Stimulated activated CD4-positive, alpha-beta T cell treated with anti-CD3 and anti-CD28 coated beads, Interleukin-1b, Interleukin-23, amount 100 ng/mL, for 4 hours (primary cell): ENCODE results near the gene MYMK.

Source experiments
- DNase-seq, 2 donors: peaks; one replicate each; pipeline ENCODE4 v3.0.0-alpha.2; 2020; ENCODE audit warnings: low read depth in 2 of 2

Gene MYMK

GRCh38 chr9:133558191-133559126 is 33.7 kb upstream of the MYMK start:
- peak; percentile 7 to 16 for DNase-seq

GRCh38 chr9:133557581-133557980 is 32.8 kb upstream of the MYMK start:
- DNase-seq, result no peak

DNA sequence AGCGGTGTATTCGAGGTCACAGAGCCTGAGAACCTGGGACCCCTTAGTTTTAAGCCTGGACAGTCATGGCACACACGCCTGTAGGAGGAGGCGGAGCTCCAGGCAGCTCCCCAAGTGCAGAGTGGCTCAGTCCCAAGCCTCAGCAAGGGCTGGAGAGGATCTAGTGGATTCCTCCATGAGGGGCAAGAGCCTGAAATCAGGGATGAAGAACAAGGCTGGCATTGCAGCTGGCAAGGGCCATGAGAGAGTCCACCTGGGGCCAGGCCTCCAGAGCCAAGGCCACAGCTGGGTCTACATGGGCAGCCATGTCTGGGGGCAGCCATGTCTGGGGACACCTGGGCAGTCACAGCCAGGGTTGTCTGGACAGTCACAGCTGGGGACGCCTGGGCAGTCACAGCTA is 31.6 kb upstream of the MYMK start:
- no peak for DNase-seq

- DNase-seq, result no peak
These were observed 30.0 kb upstream of the MYMK start for GRCh38 chr9:133554729-133555128.

GRCh38 chr9:133553973-133554713 is 29.4 kb upstream of the MYMK start:
- no peak for DNase-seq

GRCh38 chr9:133553123-133553522 is 28.4 kb upstream of the MYMK start:
- no peak for DNase-seq

DNA sequence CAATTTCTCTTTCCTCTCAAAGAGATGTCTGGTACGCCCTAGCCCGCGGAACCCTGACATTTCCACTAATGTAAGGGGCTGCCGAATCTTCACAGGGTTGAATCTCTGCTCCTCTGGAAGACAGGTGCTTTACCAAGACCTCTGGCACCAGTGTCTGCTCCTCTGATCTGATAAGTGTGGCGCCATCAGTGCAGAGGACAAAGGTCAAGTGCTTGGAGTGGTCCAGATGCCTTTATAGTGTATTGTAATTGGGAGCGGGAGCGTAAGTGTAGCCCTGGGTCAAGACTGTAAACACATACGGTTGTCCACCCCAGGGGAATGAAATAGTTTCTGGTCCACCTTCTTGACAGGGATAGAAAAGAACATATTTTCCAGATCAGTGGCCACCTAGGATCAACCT is 27.5 kb upstream of the MYMK start:
- no peak for DNase-seq

- no peak for DNase-seq
These were observed 26.7 kb upstream of the MYMK start for GRCh38 chr9:133551446-133551845.

DNA sequence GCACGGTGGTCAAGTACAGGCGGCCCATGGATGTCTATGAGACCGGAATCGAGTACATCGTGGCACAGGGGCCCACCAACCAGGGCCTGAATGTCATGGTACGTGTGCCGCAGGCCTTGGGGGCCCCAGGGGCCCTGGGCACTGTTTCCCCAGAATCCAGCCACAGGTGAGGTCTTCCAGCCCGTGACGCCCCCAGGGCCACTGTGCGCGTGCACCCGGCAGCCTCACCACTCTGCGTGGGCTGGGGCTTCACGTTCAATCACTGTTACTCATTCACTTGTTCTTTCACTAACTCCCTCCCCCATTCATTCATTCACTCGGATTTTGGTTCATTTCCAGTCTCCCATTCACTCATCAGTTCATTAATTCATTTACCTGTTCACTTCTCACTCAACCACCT is 22.4 kb upstream of the MYMK start:
- no peak for DNase-seq

DNA sequence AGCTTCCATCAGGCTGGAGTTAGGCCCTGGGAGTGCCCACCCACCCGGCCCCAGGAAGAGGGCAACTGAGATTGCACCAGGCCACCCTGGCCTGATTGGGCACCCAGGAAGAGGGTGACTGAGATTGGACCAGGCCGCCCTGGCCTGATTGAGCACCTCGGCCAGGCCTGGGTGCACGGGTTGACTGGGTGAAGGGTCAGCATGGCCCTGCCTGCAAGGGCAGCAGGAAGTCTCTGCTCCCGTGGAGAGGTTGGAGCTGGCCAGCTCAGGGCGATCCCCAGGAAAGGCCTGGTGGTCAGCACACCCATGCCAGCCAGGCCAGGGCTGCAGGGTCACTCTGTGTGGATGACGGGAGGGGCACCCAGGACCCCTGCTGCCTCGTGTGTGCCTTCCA is 21.5 kb upstream of the MYMK start:
- DNase-seq, result no peak

DNA sequence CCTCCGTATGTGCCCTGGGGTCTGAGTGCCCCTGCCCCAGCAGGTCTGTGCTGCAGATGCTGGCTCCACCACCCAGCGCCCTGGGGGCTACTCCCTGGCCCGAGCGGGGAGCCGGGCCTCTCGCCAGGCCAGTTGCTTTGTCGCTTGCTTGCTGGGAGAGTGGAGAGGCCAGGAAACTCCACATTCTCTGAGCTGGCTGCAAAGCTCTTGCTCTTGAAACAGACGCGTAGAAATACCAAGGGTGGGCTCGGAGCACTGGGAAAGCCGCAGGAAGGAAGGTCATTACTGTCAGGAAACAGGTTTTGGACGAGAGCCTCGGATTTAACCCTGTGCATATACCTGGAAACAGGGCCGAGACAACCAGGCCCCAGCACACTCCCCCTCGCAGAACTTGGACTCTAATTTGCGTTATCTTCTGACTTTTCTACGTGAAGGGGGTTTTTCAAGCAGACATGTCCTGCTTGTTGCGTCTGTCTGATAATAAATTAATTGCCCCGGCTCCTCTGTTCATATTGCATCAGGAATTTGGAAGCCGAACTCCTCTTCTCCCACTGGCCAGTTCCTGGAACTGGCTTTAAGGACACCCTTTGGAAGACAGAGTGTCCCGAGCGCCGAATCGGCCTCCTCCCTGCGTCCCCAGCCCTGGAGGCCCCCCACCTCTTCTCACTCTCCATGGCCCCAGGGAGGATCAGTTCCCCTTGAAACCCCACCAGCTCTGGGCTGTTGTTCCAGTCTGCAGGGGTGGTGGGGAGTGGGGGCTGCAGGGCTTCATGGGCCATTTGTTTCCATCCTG is 20.9 kb upstream of the MYMK start:
- no peak for DNase-seq

GRCh38 chr9:133543772-133544467 is 19.2 kb upstream of the MYMK start:
- DNase-seq, result no peak

DNA sequence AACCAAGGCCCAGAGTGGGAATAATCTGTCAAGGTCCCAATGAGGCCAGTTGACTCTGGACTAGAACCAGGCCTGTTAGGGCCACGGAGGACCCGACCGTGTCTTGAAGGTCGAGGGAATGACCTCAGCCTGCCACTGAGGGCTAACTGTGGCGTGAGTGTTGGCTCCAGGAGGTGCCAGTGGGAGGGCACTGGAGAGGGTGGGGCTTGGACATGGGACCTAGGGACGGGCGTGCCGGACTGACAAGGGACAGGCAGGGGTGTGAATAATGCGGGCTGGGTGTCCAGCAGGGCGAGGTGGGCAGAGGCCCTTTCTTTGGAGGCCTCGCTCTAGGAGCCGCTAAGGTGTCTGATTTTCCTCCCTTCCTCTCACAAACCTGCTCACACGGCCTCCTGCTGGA is 17.2 kb upstream of the MYMK start:
- DNase-seq, result no peak

- DNase-seq, result no peak
These were observed 15.9 kb upstream of the MYMK start for GRCh38 chr9:133540698-133541025.

DNA sequence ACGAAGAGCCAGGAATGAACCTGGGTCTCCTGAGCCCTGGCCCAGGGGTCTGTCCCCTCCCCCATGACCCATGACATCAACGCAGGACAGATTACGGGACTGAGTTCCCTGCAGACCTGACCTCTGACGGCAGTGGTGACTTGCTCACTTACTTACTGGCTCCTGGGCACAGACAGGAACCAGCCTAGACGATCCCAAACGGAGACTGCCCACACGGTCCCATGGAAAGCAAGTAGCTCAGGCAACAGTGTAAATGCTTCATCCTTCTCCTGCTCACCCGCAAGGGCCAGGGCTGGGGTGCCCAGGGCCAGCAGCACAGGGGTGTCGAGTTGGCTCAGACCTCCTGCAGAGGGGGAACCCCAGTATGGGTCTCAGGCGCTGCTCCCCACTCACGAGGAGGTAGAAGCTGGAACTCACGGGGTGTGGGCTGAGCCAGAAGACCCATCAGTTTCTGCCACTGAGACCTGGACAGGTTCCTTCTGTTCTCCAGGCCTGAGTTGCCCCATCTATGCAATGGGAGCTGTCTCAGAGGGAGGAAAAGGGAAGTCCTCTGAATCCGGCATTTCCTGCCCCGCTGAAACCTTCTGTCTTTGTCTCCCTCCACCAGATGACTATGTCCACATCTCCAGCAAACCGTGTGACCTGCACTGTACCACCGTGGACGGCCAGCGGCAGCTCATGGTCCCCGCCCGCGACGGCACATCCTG is 15.4 kb upstream of the MYMK start:
- DNase-seq, result no peak

DNA sequence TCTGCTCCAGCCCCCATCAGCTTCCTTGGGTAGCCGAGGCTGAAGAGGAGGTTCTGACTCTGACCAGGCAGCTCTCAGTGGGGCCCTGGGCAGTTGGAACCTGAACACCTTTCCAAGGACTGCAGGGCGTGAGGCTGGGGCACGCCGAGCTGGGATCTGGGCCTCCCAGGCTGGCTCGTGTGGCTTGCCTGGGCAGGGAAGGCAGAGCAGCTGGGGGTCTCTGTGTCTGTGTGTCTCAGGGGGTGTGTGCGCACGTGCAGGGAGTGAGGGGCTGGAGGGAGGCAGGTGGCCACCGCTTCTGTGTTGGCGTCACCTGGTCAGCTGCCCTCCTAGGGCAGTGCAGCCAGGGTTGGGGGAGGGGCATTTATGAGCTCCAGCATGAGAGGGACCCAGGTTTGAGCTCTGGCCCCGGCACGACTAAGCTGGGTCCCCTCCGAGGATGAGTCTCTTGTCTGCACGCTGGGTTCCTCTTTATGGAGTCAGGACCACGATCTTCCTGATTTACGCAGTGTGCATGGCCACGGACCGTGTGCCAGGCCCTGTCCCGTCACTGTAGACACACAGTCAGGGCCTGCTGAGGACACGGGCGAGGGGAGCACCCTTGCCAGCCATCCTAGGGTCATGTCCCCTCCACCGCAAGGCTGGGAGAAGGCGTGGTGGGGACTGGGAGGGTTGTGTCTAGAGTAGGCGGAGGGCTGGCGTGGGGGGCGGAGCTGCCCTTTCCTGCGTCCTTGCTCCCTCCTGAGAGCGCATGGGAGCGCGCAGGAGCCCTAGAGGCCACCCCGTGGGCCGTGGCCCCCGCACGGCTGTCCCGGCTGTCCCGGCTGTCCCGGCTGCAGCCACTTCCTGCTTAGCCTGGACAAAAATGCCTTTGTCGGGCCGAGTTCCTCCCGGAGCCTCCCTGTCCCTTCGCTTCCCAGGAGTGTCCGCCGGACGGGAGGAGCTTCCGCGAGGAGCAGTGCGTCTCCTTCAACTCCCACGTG is 14.4 kb upstream of the MYMK start:
- DNase-seq, result no peak

GRCh38 chr9:133538176-133538575 is 13.4 kb upstream of the MYMK start:
- no peak for DNase-seq

DNA sequence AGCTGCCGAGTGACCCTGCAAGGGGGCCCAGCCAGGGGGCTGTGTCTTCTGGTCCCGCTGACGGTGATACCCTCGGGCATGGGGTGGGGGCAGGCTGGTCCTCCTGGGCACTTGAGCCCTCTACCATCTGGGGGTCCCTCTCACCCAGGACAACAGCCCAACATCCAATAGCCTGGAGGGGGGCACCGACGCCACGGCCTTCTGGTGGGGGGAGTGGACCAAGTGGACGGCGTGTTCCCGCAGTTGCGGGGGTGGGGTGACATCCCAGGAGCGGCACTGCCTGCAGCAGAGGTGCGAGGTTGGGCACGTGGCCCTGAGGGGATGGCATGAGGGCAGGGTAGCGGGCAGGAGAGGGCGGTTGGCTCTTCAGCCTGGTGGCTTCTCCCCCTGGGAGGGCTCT is 12.5 kb upstream of the MYMK start:
- no peak for DNase-seq

GRCh38 chr9:133536536-133536935 is 11.8 kb upstream of the MYMK start:
- no peak for DNase-seq

- DNase-seq, result no peak
These were observed 11.3 kb upstream of the MYMK start for GRCh38 chr9:133536080-133536479.
